GM23248 (cell line): Measurements from ENCODE around the gene PPM1H. TPM values are rescaled to one million over a fixed set of nuclear protein-coding genes. Genes with fewer than 3 reads are reported as not detected.

Experiments
- DNase-seq: peaks from one replicate; pipeline ENCODE4 v3.0.0-alpha.2; 2015
- H2AFZ ChIP-seq: fragments of 200-600 bp; sonication (generic); 2 replicates; pipeline ENCODE4 v1.6.1; 2016; ENCODE audit warnings: antibody characterized with exemption
- H3F3A ChIP-seq: fragments of 200-600 bp; sonication (generic); 2 replicates; pipeline ENCODE4 v1.6.1; 2016; ENCODE audit warnings: mild to moderate bottlenecking, antibody characterized with exemption, mixed run types; ENCODE audit not compliant: insufficient read depth
- H3K27ac ChIP-seq: fragments of 200-600 bp; sonication (generic); 2 replicates; pipeline ENCODE4 v1.5.1; 2016; ENCODE audit warnings: mild to moderate bottlenecking
- H3K27me3 ChIP-seq: fragments of 200-600 bp; sonication (generic); replicated peaks from 2 replicates; pipeline ENCODE4 v1.6.1; 2016; ENCODE audit warnings: mild to moderate bottlenecking; ENCODE audit not compliant: insufficient read depth
- H3K36me3 ChIP-seq: fragments of 200-600 bp; sonication (generic); 2 replicates; pipeline ENCODE4 v1.6.1; 2016; ENCODE audit warnings: low read depth, mild to moderate bottlenecking
- H3K4me1 ChIP-seq: fragments of 200-600 bp; sonication (generic); 2 replicates; pipeline ENCODE4 v1.6.1; 2016; ENCODE audit warnings: mild to moderate bottlenecking; ENCODE audit not compliant: insufficient read depth
- H3K4me2 ChIP-seq: fragments of 200-600 bp; sonication (generic); one replicate; pipeline ENCODE4 v1.6.1; 2016; ENCODE audit warnings: mild to moderate bottlenecking; ENCODE audit not compliant: unreplicated experiment
- H3K4me3 ChIP-seq: fragments of 200-600 bp; sonication (generic); 2 replicates; pipeline ENCODE4 v1.5.1; 2016; ENCODE audit warnings: mild to moderate bottlenecking
- H3K79me2 ChIP-seq: fragments of 200-600 bp; sonication (generic); 2 replicates; pipeline ENCODE4 v1.6.1; 2016; ENCODE audit warnings: mild to moderate bottlenecking; ENCODE audit not compliant: insufficient read depth
- H3K9ac ChIP-seq: fragments of 200-600 bp; sonication (generic); 2 replicates; pipeline ENCODE4 v1.6.1; 2016; ENCODE audit warnings: mild to moderate bottlenecking
- H3K9me2 ChIP-seq: fragments of 200-600 bp; sonication (generic); 2 replicates; pipeline ENCODE4 v1.6.1; 2016; ENCODE audit warnings: mixed run types, mild to moderate bottlenecking, moderate library complexity; ENCODE audit not compliant: insufficient read depth
- H3K9me3 ChIP-seq: fragments of 200-600 bp; sonication (generic); one replicate; pipeline ENCODE4 v1.6.1; 2017; ENCODE audit warnings: low read depth
- H4K20me1 ChIP-seq: fragments of 200-600 bp; sonication (generic); 2 replicates; pipeline ENCODE4 v1.6.0; 2016; ENCODE audit not compliant: insufficient read depth
- EZH2 ChIP-seq: fragments of 200-600 bp; sonication (generic); IDR thresholded peaks from 2 replicates; pipeline ENCODE4 v1.6.1; 2018; ENCODE audit warnings: antibody characterized with exemption, mild to moderate bottlenecking; ENCODE audit not compliant: insufficient read depth, poor library complexity, severe bottlenecking
- EZH2phosphoT487 ChIP-seq: fragments of 200-600 bp; sonication (generic); IDR thresholded peaks from 2 replicates; pipeline ENCODE4 v1.6.1; 2018; ENCODE audit warnings: antibody characterized with exemption, moderate library complexity, mild to moderate bottlenecking, low read depth; ENCODE audit not compliant: insufficient read depth
- WGBS, 2 experiments: methylation state at CpG; one replicate each; pipeline ENCODE4 v1.1.6; 2015 to 2017; ENCODE audit warnings: low lambda C conversion rate in 2 of 2, low coverage in 1 of 2; ENCODE audit errors: missing lambda C conversion rate in 2 of 2; 5-methylcytosine and 5-hydroxymethylcytosine counted together
- in situ Hi-C: fragments of 300-500 bp; cut with MboI; formaldehyde crosslinking; loops from 2 replicates; pipeline ENCODE4 v1.15.0; 2020
- polyA plus RNA-seq: library from polyadenylated mRNA; unstranded; fragments of >200 nt; fragmentation: Nextera tagmentation; extraction: Ambion mirVana; gene quantifications from 2 replicates; pipeline ENCODE4 v1.2.1, GENCODE V29; 2016
- total RNA-seq: library from RNA; depleted of rRNA; stranded (reverse); fragments of >200 nt; shearing (Covaris generic); gene quantifications from 2 replicates; pipeline ENCODE4 v1.2.3, GENCODE V29; 2014

PPM1H gene
- total and polyA plus RNA-seq, 2 experiments from 2014 or later = 0.13 to 1.2 TPM

- H3K27ac ChIP-seq = no peak overlapping the region
- H3K9me2 ChIP-seq = no peaks in the 10 kb centered on the region
- in situ Hi-C loops = no loop called here
- no peak overlapping the region for H3K9ac ChIP-seq
- no peaks in the 10 kb centered on the region for H4K20me1 ChIP-seq
- no peak overlapping the region for H3K4me2 ChIP-seq
- no peak for DNase-seq
- peaks cover 12% of the 10 kb centered on the region; the same call in 1 of the 2 replicates for H3K4me1 ChIP-seq
- H3K27me3 ChIP-seq = no peaks in the 10 kb centered on the region
- H3K79me2 ChIP-seq = no peaks in the 10 kb centered on the region
- H3F3A ChIP-seq = peaks cover 8% of the 10 kb centered on the region; the same call in 1 of the 2 replicates
- TF ChIP-seq EZH2phosphoT487 (no peak), EZH2 (no peak)
- no peak overlapping the region for H2AFZ ChIP-seq
- 40 to 66% methylated on average over 3 to 4 of the region's 4 CpGs for WGBS, 2 experiments
- H3K4me3 ChIP-seq = no peak overlapping the region
- no peaks in the 10 kb centered on the region for H3K36me3 ChIP-seq
- H3K9me3 ChIP-seq = no peaks in the 10 kb centered on the region
Measured at GRCh38 chr12:62846491-62846890, 88.5 kb downstream of the PPM1H start.

- Histone ChIP-seq H3K4me1 (peaks cover 12% of the 10 kb centered on the region; the same call in 1 of the 2 replicates), H3K79me2 (no peaks in the 10 kb centered on the region), H3K27ac (no peak overlapping the region), H3K9me2 (no peaks in the 10 kb centered on the region), H3K27me3 (no peaks in the 10 kb centered on the region), H3K9me3 (no peaks in the 10 kb centered on the region), H4K20me1 (no peaks in the 10 kb centered on the region), H3K4me2 (no peak overlapping the region), H2AFZ (no peak overlapping the region), H3F3A (peaks cover 8% of the 10 kb centered on the region; the same call in 1 of the 2 replicates), H3K4me3 (no peak overlapping the region), H3K36me3 (no peaks in the 10 kb centered on the region), H3K9ac (no peak overlapping the region)
- in situ Hi-C loops = no loop called here
- no peak for TF ChIP-seq EZH2
- TF ChIP-seq EZH2phosphoT487 = no peak
- 50 to 69% methylated on average over 2 of the region's 2 CpGs for WGBS, 2 experiments
- no peak for DNase-seq
Measured at GRCh38 chr12:62844915-62845314, 90.0 kb downstream of the PPM1H start.

GRCh38 chr12:62843716-62844115 is 91.2 kb downstream of the PPM1H start:
- Histone ChIP-seq H3K36me3 (no peaks in the 10 kb centered on the region), H3K4me1 (peaks cover 11% of the 10 kb centered on the region; the same call in 1 of the 2 replicates), H3K79me2 (no peaks in the 10 kb centered on the region), H3K9ac (no peak overlapping the region), H3K4me2 (no peak overlapping the region), H3K4me3 (no peak overlapping the region), H3K27me3 (no peaks in the 10 kb centered on the region), H2AFZ (no peak overlapping the region), H3F3A (peaks cover 8% of the 10 kb centered on the region; the same call in 1 of the 2 replicates), H4K20me1 (no peaks in the 10 kb centered on the region), H3K9me2 (no peaks in the 10 kb centered on the region), H3K27ac (no peak overlapping the region), H3K9me3 (no peaks in the 10 kb centered on the region)
- TF ChIP-seq EZH2 = no peak
- no peak for TF ChIP-seq EZH2phosphoT487
- in situ Hi-C loops = no loop called here
- 0 to 16% methylated on average over 1 of the region's 1 CpG for WGBS, 2 experiments
- no peak for DNase-seq

GRCh38 chr12:62841846-62842245 is 93.1 kb downstream of the PPM1H start:
- no peak overlapping the region for H3K4me3 ChIP-seq
- H3K9ac ChIP-seq = no peak overlapping the region
- in situ Hi-C loops = no loop called here

GRCh38 chr12:62840806-62841205 is 94.1 kb downstream of the PPM1H start:
- Histone ChIP-seq H2AFZ (no peak overlapping the region), H3K4me1 (no peaks in the 10 kb centered on the region), H3F3A (no peaks in the 10 kb centered on the region), H3K79me2 (no peaks in the 10 kb centered on the region), H3K9me2 (no peaks in the 10 kb centered on the region), H3K4me2 (no peak overlapping the region), H3K9me3 (no peaks in the 10 kb centered on the region), H3K36me3 (no peaks in the 10 kb centered on the region), H4K20me1 (no peaks in the 10 kb centered on the region), H3K27ac (no peak overlapping the region), H3K27me3 (no peaks in the 10 kb centered on the region), H3K4me3 (no peak overlapping the region), H3K9ac (no peak overlapping the region)
- in situ Hi-C loops = no loop called here
- WGBS, 2 experiments = 91 to 94% methylated on average over 4 of the region's 4 CpGs
- DNase-seq = no peak
- TF ChIP-seq EZH2phosphoT487 = no peak
- TF ChIP-seq EZH2 = no peak

More at GRCh38 chr12:62841846-62842245, 93.1 kb downstream of the PPM1H start:
- Histone ChIP-seq H3K36me3 (no peaks in the 10 kb centered on the region), H3K27ac (no peak overlapping the region), H3K27me3 (no peaks in the 10 kb centered on the region), H3K4me1 (no peaks in the 10 kb centered on the region), H2AFZ (no peak overlapping the region), H3F3A (no peaks in the 10 kb centered on the region), H4K20me1 (no peaks in the 10 kb centered on the region), H3K9me2 (no peaks in the 10 kb centered on the region), H3K4me2 (no peak overlapping the region), H3K9me3 (no peaks in the 10 kb centered on the region), H3K79me2 (no peaks in the 10 kb centered on the region)
- WGBS, 2 experiments = 36 to 49% methylated on average over 3 of the region's 3 CpGs
- no peak for DNase-seq
- no peak for TF ChIP-seq EZH2
- TF ChIP-seq EZH2phosphoT487 = no peak
